ENCODE data around the gene CHSY3.
"Not testable (repeated sequence)": the region's sequence is repeated elsewhere in the genome, so short reads cannot be mapped to it uniquely, and the experiment has no call there.

The CHSY3 gene

GRCh38 chr5:130226556-130226955 is 322.3 kb downstream of the CHSY3 start:
- H3K79me1 ChIP-seq (ENCODE audit: low read length); H3K4me1 ChIP-seq (ENCODE audit: control insufficient read depth in 1 of 2, insufficient read depth in 2 of 2, low read length in 2 of 2); H3K4ac ChIP-seq (ENCODE audit: low read depth, low read length); H3K4me2 ChIP-seq (ENCODE audit: low read length); H2BK120ac ChIP-seq (ENCODE audit: insufficient read depth, low read length, poor library complexity); H3K27me3 ChIP-seq (ENCODE audit: insufficient read depth, low read length); H3K27ac ChIP-seq (ENCODE audit: low read depth, low read length); H3K36me3 ChIP-seq (ENCODE audit: control insufficient read depth in 1 of 2, insufficient read depth in 2 of 2, low read length in 2 of 2); H3K18ac ChIP-seq (ENCODE audit: low read length); H2AK5ac ChIP-seq (ENCODE audit: low read length); H3K4me3 ChIP-seq (ENCODE audit: low read depth, low read length); H2BK5ac ChIP-seq (ENCODE audit: low read depth, low read length, poor library complexity); H2AFZ ChIP-seq (ENCODE audit: insufficient read depth, low read length, poor library complexity); H2BK12ac ChIP-seq (ENCODE audit: low read length); H4K12ac ChIP-seq (ENCODE audit: low read depth, low read length); H3K14ac ChIP-seq (ENCODE audit: low read length); H4K8ac ChIP-seq (ENCODE audit: low read depth, low read length); H4K91ac ChIP-seq (ENCODE audit: low read depth, low read length); H3K23ac ChIP-seq (ENCODE audit: low read length); DNase-seq; H3K79me2 ChIP-seq (ENCODE audit: control insufficient read depth, insufficient read depth, low read length, poor library complexity); H3K9ac ChIP-seq (ENCODE audit: low read length); H3K9me3 ChIP-seq (ENCODE audit: insufficient read depth, low read depth, low read length): not testable (repeated sequence)
- WGBS (ENCODE audit: extremely low coverage, insufficient coverage, insufficient read length) = no CpG with 5 or more reads among the region's 2 CpGs

- Histone ChIP-seq H3K14ac (ENCODE audit: low read length) (no peak overlapping the region), H2AK5ac (ENCODE audit: low read length) (no peak overlapping the region), H2BK12ac (ENCODE audit: low read length) (no peak overlapping the region), H4K91ac (ENCODE audit: low read depth, low read length) (no peak overlapping the region), H3K9ac (ENCODE audit: low read length) (no peak overlapping the region), H3K79me2 (ENCODE audit: control insufficient read depth, insufficient read depth, low read length, poor library complexity) (no peaks in the 10 kb centered on the region), H4K8ac (ENCODE audit: low read depth, low read length) (no peak overlapping the region), H2BK120ac (ENCODE audit: insufficient read depth, low read length, poor library complexity) (no peak overlapping the region), H3K36me3 (ENCODE audit: control insufficient read depth in 1 of 2, insufficient read depth in 2 of 2, low read length in 2 of 2) (no peaks in the 10 kb centered on the region), H4K12ac (ENCODE audit: low read depth, low read length) (no peak overlapping the region), H3K27me3 (ENCODE audit: insufficient read depth, low read length) (no peaks in the 10 kb centered on the region), H3K9me3 (ENCODE audit: insufficient read depth, low read depth, low read length) (no peaks in the 10 kb centered on the region), H2AFZ (ENCODE audit: insufficient read depth, low read length, poor library complexity) (no peak overlapping the region), H3K23ac (ENCODE audit: low read length) (no peak overlapping the region), H2BK5ac (ENCODE audit: low read depth, low read length, poor library complexity) (no peak overlapping the region), H3K4ac (ENCODE audit: low read depth, low read length) (no peak overlapping the region), H3K79me1 (ENCODE audit: low read length) (no peaks in the 10 kb centered on the region), H3K4me1 (ENCODE audit: control insufficient read depth in 1 of 2, insufficient read depth in 2 of 2, low read length in 2 of 2) (no peaks in the 10 kb centered on the region), H3K4me2 (ENCODE audit: low read length) (no peak overlapping the region), H3K27ac (ENCODE audit: low read depth, low read length) (no peak overlapping the region), H3K18ac (ENCODE audit: low read length) (no peak overlapping the region), H3K4me3 (ENCODE audit: low read depth, low read length) (no peak overlapping the region)
- WGBS (ENCODE audit: extremely low coverage, insufficient coverage, insufficient read length) = no CpG with 5 or more reads among the region's 4 CpGs
- DNase-seq = no peak
These were observed 323.4 kb downstream of the CHSY3 start for GRCh38 chr5:130227699-130228098.

- Histone ChIP-seq H3K79me1 (ENCODE audit: low read length) (no peaks in the 10 kb centered on the region), H3K27me3 (ENCODE audit: insufficient read depth, low read length) (no peaks in the 10 kb centered on the region), H4K12ac (ENCODE audit: low read depth, low read length) (no peak overlapping the region), H3K18ac (ENCODE audit: low read length) (no peak overlapping the region), H2BK120ac (ENCODE audit: insufficient read depth, low read length, poor library complexity) (no peak overlapping the region), H2AFZ (ENCODE audit: insufficient read depth, low read length, poor library complexity) (no peak overlapping the region), H3K4me2 (ENCODE audit: low read length) (no peak overlapping the region), H3K4me1 (ENCODE audit: control insufficient read depth in 1 of 2, insufficient read depth in 2 of 2, low read length in 2 of 2) (no peaks in the 10 kb centered on the region), H3K4me3 (ENCODE audit: low read depth, low read length) (no peak overlapping the region), H2BK12ac (ENCODE audit: low read length) (no peak overlapping the region), H3K23ac (ENCODE audit: low read length) (no peak overlapping the region), H3K14ac (ENCODE audit: low read length) (no peak overlapping the region), H3K36me3 (ENCODE audit: control insufficient read depth in 1 of 2, insufficient read depth in 2 of 2, low read length in 2 of 2) (no peaks in the 10 kb centered on the region), H2BK5ac (ENCODE audit: low read depth, low read length, poor library complexity) (no peak overlapping the region), H4K91ac (ENCODE audit: low read depth, low read length) (no peak overlapping the region), H3K4ac (ENCODE audit: low read depth, low read length) (no peak overlapping the region), H3K27ac (ENCODE audit: low read depth, low read length) (no peak overlapping the region), H3K9me3 (ENCODE audit: insufficient read depth, low read depth, low read length) (no peaks in the 10 kb centered on the region), H4K8ac (ENCODE audit: low read depth, low read length) (no peak overlapping the region), H2AK5ac (ENCODE audit: low read length) (no peak overlapping the region), H3K79me2 (ENCODE audit: control insufficient read depth, insufficient read depth, low read length, poor library complexity) (no peaks in the 10 kb centered on the region), H3K9ac (ENCODE audit: low read length) (no peak overlapping the region)
- no peak for DNase-seq
- WGBS (ENCODE audit: extremely low coverage, insufficient coverage, insufficient read length) = no CpG with 5 or more reads among the region's 1 CpG
These were observed 327.5 kb downstream of the CHSY3 start for GRCh38 chr5:130231786-130232185.

GRCh38 chr5:130234816-130235215 is 330.6 kb downstream of the CHSY3 start:
- Histone ChIP-seq H3K27me3 (ENCODE audit: insufficient read depth, low read length) (no peaks in the 10 kb centered on the region), H3K9me3 (ENCODE audit: insufficient read depth, low read depth, low read length) (no peaks in the 10 kb centered on the region), H4K8ac (ENCODE audit: low read depth, low read length) (no peak overlapping the region), H3K4me2 (ENCODE audit: low read length) (no peak overlapping the region), H3K23ac (ENCODE audit: low read length) (no peak overlapping the region), H4K91ac (ENCODE audit: low read depth, low read length) (no peak overlapping the region), H2BK120ac (ENCODE audit: insufficient read depth, low read length, poor library complexity) (no peak overlapping the region), H2BK5ac (ENCODE audit: low read depth, low read length, poor library complexity) (no peak overlapping the region), H2AK5ac (ENCODE audit: low read length) (no peak overlapping the region), H3K79me2 (ENCODE audit: control insufficient read depth, insufficient read depth, low read length, poor library complexity) (no peaks in the 10 kb centered on the region), H3K18ac (ENCODE audit: low read length) (no peak overlapping the region), H3K27ac (ENCODE audit: low read depth, low read length) (no peak overlapping the region), H3K4me1 (ENCODE audit: control insufficient read depth in 1 of 2, insufficient read depth in 2 of 2, low read length in 2 of 2) (no peaks in the 10 kb centered on the region), H3K14ac (ENCODE audit: low read length) (no peak overlapping the region), H2AFZ (ENCODE audit: insufficient read depth, low read length, poor library complexity) (no peak overlapping the region), H3K4me3 (ENCODE audit: low read depth, low read length) (no peak overlapping the region), H3K36me3 (ENCODE audit: control insufficient read depth in 1 of 2, insufficient read depth in 2 of 2, low read length in 2 of 2) (no peaks in the 10 kb centered on the region), H4K12ac (ENCODE audit: low read depth, low read length) (no peak overlapping the region), H3K9ac (ENCODE audit: low read length) (no peak overlapping the region), H3K4ac (ENCODE audit: low read depth, low read length) (no peak overlapping the region), H2BK12ac (ENCODE audit: low read length) (no peak overlapping the region), H3K79me1 (ENCODE audit: low read length) (no peaks in the 10 kb centered on the region)
- DNase-seq = peak; percentile 26 to 45
- no CpG with 5 or more reads among the region's 1 CpG for WGBS (ENCODE audit: extremely low coverage, insufficient coverage, insufficient read length)
